MCF 10A (cell line): ENCODE results near the gene ZNF574. TPM values are rescaled to one million over a fixed set of nuclear protein-coding genes. Genes with fewer than 3 reads are reported as not detected.

Source experiments
- BruUV-seq: library from RNA; stranded (reverse); fragments of 400-500 nt; replicated peaks from 2 replicates; lab custom pipeline; 2021; lab: Mats Ljungman, UMichigan
- CTCF ChIA-PET: fragments of 300-600 bp; sonication (Branson Sonifier 250); formaldehyde crosslinking; extraction: SDS; loops from one replicate; lab custom pipeline; 2021; ENCODE audit warnings: antibody characterized with exemption, inconsistent platforms; lab: Yijun Ruan, JAX
- POLR2A ChIA-PET: fragments of 300-600, 350-650 bp; sonication (Branson Sonifier 250); formaldehyde crosslinking; extraction: SDS; loops from one replicate; lab custom pipeline; 2020; ENCODE audit warnings: antibody characterized with exemption, inconsistent platforms; lab: Yijun Ruan, JAX
- DNase-seq: peaks from one replicate; pipeline ENCODE4 v3.0.0-alpha.2; 2018; ENCODE audit not compliant: unreplicated experiment
- H3K27ac Mint-ChIP-seq: one replicate; pipeline ENCODE4 v1.8.0; 2022; ENCODE audit warnings: mild to moderate bottlenecking, low read depth, mixed read lengths; ENCODE audit not compliant: unreplicated experiment
- H3K27me3 Mint-ChIP-seq: one replicate; pipeline ENCODE4 v1.8.0; 2022; ENCODE audit warnings: mixed read lengths; ENCODE audit not compliant: insufficient read depth, unreplicated experiment
- H3K36me3 Mint-ChIP-seq: one replicate; pipeline ENCODE4 v1.8.0; 2022; ENCODE audit warnings: mild to moderate bottlenecking, moderate library complexity, mixed read lengths; ENCODE audit not compliant: insufficient read depth, unreplicated experiment
- H3K4me1 Mint-ChIP-seq: one replicate; pipeline ENCODE4 v1.8.0; 2022; ENCODE audit warnings: mixed read lengths; ENCODE audit not compliant: insufficient read depth, unreplicated experiment
- H3K4me3 Mint-ChIP-seq: one replicate; pipeline ENCODE4 v1.8.0; 2022; ENCODE audit warnings: mild to moderate bottlenecking, moderate library complexity, mixed read lengths; ENCODE audit not compliant: unreplicated experiment
- H3K9me3 Mint-ChIP-seq: one replicate; pipeline ENCODE4 v1.8.0; 2022; ENCODE audit warnings: mixed read lengths; ENCODE audit not compliant: unreplicated experiment
- intact Hi-C: fragments of 100-400 bp; cut with micrococcal nuclease; formaldehyde crosslinking; loops from 2 replicates; pipeline ENCODE4 v1.14.1; 2022
- total RNA-seq: library from RNA; stranded (reverse); gene quantifications from 2 replicates; pipeline ENCODE4 v1.2.3, GENCODE V29; 2022
- TF ChIP-seq, protein P1 (sequence below): fragments of 200-600 bp; IDR thresholded peaks from one replicate; pipeline ENCODE4 v1.8.0; 2022; ENCODE audit warnings: antibody characterized with exemption, mild to moderate bottlenecking; ENCODE audit not compliant: unreplicated experiment

The ZNF574 gene
- total RNA-seq, 1 experiment from 2014 or later: 12.2 TPM

DNA sequence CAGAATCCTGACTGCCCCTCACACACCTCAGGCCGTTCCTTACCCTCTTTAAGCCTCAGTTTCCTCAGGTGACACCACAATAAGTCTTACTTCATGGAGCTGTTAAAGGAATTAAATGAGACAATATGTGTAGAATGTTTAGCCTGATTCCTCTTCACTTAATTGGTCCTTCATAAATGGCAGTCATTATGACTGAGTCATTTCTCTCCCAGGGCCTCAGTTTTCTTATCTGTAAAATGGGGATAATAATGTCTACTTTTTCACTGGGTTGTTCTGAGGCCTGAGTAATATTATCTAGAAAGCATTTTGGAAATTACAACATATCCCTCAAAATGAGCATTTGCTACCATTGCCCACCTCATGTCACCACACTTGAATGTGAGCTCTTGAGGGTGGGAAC is 34.7 kb downstream of the ZNF574 start:
- no TSS peak for BruUV-seq
- H3K36me3 Mint-ChIP-seq: no peaks in the 10 kb centered on the region
- no peak for DNase-seq
- ChIA-PET CTCF (interaction anchor here (0.6 to 4.5 kb wide), 15 partner anchors 8 to 330 kb away, joined by 3 to 35 read pairs (median 4); partner anchors contain the start of genes DEDD2 and POU2F2), POLR2A (interaction anchor here (0.5 to 1.2 kb wide), 3 partner anchors 14 to 59 kb away, joined by 3 to 5 read pairs (median 4); no protein-coding TSS in a partner anchor)
- TF ChIP-seq, protein P1, sequence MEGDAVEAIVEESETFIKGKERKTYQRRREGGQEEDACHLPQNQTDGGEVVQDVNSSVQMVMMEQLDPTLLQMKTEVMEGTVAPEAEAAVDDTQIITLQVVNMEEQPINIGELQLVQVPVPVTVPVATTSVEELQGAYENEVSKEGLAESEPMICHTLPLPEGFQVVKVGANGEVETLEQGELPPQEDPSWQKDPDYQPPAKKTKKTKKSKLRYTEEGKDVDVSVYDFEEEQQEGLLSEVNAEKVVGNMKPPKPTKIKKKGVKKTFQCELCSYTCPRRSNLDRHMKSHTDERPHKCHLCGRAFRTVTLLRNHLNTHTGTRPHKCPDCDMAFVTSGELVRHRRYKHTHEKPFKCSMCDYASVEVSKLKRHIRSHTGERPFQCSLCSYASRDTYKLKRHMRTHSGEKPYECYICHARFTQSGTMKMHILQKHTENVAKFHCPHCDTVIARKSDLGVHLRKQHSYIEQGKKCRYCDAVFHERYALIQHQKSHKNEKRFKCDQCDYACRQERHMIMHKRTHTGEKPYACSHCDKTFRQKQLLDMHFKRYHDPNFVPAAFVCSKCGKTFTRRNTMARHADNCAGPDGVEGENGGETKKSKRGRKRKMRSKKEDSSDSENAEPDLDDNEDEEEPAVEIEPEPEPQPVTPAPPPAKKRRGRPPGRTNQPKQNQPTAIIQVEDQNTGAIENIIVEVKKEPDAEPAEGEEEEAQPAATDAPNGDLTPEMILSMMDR: no peak
- intact Hi-C loops: no loop called here
- peaks cover 33% of the 10 kb centered on the region for H3K4me1 Mint-ChIP-seq
- no peak overlapping the region for H3K4me3 Mint-ChIP-seq
- H3K27me3 Mint-ChIP-seq: peaks cover 14% of the 10 kb centered on the region
- H3K9me3 Mint-ChIP-seq: peaks cover 7% of the 10 kb centered on the region
- H3K27ac Mint-ChIP-seq: peak overlapping the region; percentile 41

- H3K27me3 Mint-ChIP-seq: peaks cover 7% of the 10 kb centered on the region
- DNase-seq: peak; percentile 48
- peaks cover 7% of the 10 kb centered on the region for H3K9me3 Mint-ChIP-seq
- POLR2A ChIA-PET: interaction anchor here (0.5 to 0.9 kb wide), 3 partner anchors 8 to 60 kb away, joined by 3 to 4 read pairs (median 3); no protein-coding TSS in a partner anchor
- no peaks in the 10 kb centered on the region for H3K36me3 Mint-ChIP-seq
- CTCF ChIA-PET: interaction anchor here (0.6 to 4.5 kb wide), 12 partner anchors 9 to 329 kb away, joined by 3 to 35 read pairs (median 4); partner anchors contain the start of genes DEDD2 and POU2F2
- peaks cover 33% of the 10 kb centered on the region for H3K4me1 Mint-ChIP-seq
- H3K27ac Mint-ChIP-seq: peak overlapping the region; percentile 41
- intact Hi-C loops: no loop called here
- BruUV-seq: TSS peak; percentile 31
- H3K4me3 Mint-ChIP-seq: no peak overlapping the region
- TF ChIP-seq, protein P1: no peak
These were observed 35.4 kb downstream of the ZNF574 start for GRCh38 chr19:42111384-42111783.

- H3K36me3 Mint-ChIP-seq: no peaks in the 10 kb centered on the region
- TF ChIP-seq, protein P1: no peak
- intact Hi-C loops: no loop called here
- peak overlapping the region; percentile 41 for H3K27ac Mint-ChIP-seq
- H3K27me3 Mint-ChIP-seq: peaks cover 3% of the 10 kb centered on the region
- ChIA-PET POLR2A (interaction anchor here (0.6 kb wide), 1 partner anchor 9 kb away, joined by 3 read pairs; no protein-coding TSS in a partner anchor), CTCF (interaction anchor here (0.6 to 1.2 kb wide), 9 partner anchors 12 to 328 kb away, joined by 3 to 4 read pairs (median 3); no protein-coding TSS in a partner anchor)
- DNase-seq: peak; percentile 48
- no peak overlapping the region for H3K4me3 Mint-ChIP-seq
- H3K9me3 Mint-ChIP-seq: peaks cover 7% of the 10 kb centered on the region
- BruUV-seq: no TSS peak
- H3K4me1 Mint-ChIP-seq: peaks cover 33% of the 10 kb centered on the region
These were observed 35.8 kb downstream of the ZNF574 start for GRCh38 chr19:42111811-42112210.

DNA sequence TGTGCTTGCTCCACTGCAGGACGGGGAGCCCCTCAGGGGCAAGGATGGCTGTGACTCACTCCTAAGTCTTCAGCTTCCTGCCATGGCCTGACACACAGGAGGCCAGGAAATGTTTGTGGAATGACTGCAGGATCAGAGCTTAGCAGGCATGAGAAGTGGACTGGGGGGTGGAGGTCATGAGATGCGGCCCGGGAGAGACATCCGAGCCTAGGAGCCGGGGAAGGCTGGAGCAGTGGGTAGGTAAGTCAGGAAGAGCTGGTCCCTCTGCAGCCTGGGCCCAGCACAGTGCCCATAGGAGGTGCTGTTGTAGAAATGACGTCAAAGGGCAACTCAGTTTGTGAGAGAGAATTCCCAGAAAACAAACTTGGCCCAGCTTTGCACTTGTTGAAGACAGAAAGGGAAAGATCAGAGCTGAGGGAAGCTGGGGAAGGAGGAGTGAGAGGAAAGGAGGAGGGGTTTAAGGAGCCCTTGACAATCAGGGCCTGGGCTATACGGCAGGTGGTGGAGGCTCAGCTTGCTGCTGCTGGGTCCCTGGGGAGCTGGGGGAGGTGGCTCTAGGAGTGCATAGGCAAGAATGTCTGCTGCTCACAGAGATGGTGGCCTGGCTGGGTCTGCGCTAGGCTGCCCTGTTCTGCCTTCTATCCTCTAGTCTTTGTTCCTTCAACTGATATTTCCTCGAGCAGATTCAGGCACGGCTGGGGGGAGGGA is 37.8 kb downstream of the ZNF574 start:
- Mint-ChIP-seq H3K4me1 (peaks cover 33% of the 10 kb centered on the region), H3K4me3 (peak overlapping the region; percentile 46), H3K27ac (peak overlapping the region; percentile 92), H3K36me3 (no peaks in the 10 kb centered on the region), H3K9me3 (peaks cover 7% of the 10 kb centered on the region), H3K27me3 (no peaks in the 10 kb centered on the region)
- TF ChIP-seq, protein P1: peak; percentile 6
- CTCF ChIA-PET: interaction anchor here (0.6 to 2.5 kb wide), 16 partner anchors 11 to 1015 kb away, joined by 3 to 13 read pairs (median 3); no protein-coding TSS in a partner anchor
- BruUV-seq: no TSS peak
- intact Hi-C loops: no loop called here
- POLR2A ChIA-PET: interaction anchor here (0.5 to 2.6 kb wide), 10 partner anchors 11 to 230 kb away, joined by 3 to 12 read pairs (median 4); no protein-coding TSS in a partner anchor
- DNase-seq: peak; percentile 97
